Peyer's patch (tissue), 4 donors: Measurements from ENCODE around the gene FOXK1. TPM values are rescaled to one million over a fixed set of nuclear protein-coding genes. Genes with fewer than 3 reads are reported as not detected.
A peak's percentile ranks its signal among the peaks of the same experiment; 100 is the strongest.

Experiments
- DNase-seq, 3 donors: peaks; one replicate each; pipeline ENCODE4 v3.0.0-alpha.2; 2017 to 2019
- H3K27ac ChIP-seq, 4 donors: fragments of 200-600 bp; sonication (generic); one replicate each; pipeline ENCODE4 v1.5.1; 2016 to 2019
- H3K27me3 ChIP-seq, 2 donors: fragments of 200-600 bp; sonication (generic); one replicate each; pipeline ENCODE4 v1.5.1; 2019
- H3K36me3 ChIP-seq, 3 donors: fragments of 200-600 bp; sonication (generic); one replicate each; pipeline ENCODE4 v1.5.1; 2016 to 2019
- H3K4me1 ChIP-seq, 4 donors: fragments of 200-600 bp; sonication (generic); one replicate each; pipeline ENCODE4 v1.5.1; 2016 to 2019
- H3K4me3 ChIP-seq, 4 donors: fragments of 200-600 bp; sonication (generic); 1 replicate in 3 of 4; 2 replicates in 1 of 4; pipeline ENCODE4 v1.5.1; 2016 to 2019; ENCODE audit warnings: mild to moderate bottlenecking in 1 of 4
- H3K9me3 ChIP-seq, 4 donors: fragments of 200-600 bp; sonication (generic); one replicate each; pipeline ENCODE4 v1.5.1; 2016 to 2019; ENCODE audit warnings: mild to moderate bottlenecking in 1 of 4
- CTCF ChIP-seq, 6 experiments: fragments of 450-650 bp in 4 of 6; fragments of 200-600 bp in 2 of 6; sonication (generic) in 1 of 6; IDR thresholded peaks; one replicate each; pipeline ENCODE4 v1.5.1; 2017 to 2019; ENCODE audit warnings: antibody characterized with exemption in 6 of 6, mild to moderate bottlenecking in 3 of 6, moderate library complexity in 1 of 6
- POLR2A ChIP-seq, 2 donors: fragments of 450-650 bp; IDR thresholded peaks; one replicate each; pipeline ENCODE4 v1.5.1; 2017; ENCODE audit warnings: antibody characterized with exemption in 2 of 2, mild to moderate bottlenecking in 2 of 2, moderate library complexity in 2 of 2
- total RNA-seq, 4 donors: library from RNA; depleted of rRNA; stranded (reverse); fragments of >200 nt; gene quantifications; one replicate each; pipeline ENCODE4 v1.1.0, GENCODE V29; 2016

Gene FOXK1
- total RNA-seq, 4 donors from 2014 or later, result 14.9 to 47.0 (median 36.1) TPM

- TF ChIP-seq POLR2A (IDR thresholded peaks at IDR 0.05) (no peak), CTCF (IDR thresholded peaks at IDR 0.05) (no peak)
- peaks cover 0 to 14% (median 0%) of the 10 kb centered on the region in 3 donors for H3K36me3 ChIP-seq
- H3K4me3 ChIP-seq, result no peak overlapping the region
- H3K27ac ChIP-seq, result no peak overlapping the region
- H3K4me1 ChIP-seq, result peaks cover 0 to 12% (median 3%) of the 10 kb centered on the region in 4 donors
- no peak for DNase-seq
- no peaks in the 10 kb centered on the region for H3K27me3 ChIP-seq
- no peaks in the 10 kb centered on the region for H3K9me3 ChIP-seq
These were observed 40.2 kb downstream of the FOXK1 start for GRCh38 chr7:4722308-4722707.

DNA sequence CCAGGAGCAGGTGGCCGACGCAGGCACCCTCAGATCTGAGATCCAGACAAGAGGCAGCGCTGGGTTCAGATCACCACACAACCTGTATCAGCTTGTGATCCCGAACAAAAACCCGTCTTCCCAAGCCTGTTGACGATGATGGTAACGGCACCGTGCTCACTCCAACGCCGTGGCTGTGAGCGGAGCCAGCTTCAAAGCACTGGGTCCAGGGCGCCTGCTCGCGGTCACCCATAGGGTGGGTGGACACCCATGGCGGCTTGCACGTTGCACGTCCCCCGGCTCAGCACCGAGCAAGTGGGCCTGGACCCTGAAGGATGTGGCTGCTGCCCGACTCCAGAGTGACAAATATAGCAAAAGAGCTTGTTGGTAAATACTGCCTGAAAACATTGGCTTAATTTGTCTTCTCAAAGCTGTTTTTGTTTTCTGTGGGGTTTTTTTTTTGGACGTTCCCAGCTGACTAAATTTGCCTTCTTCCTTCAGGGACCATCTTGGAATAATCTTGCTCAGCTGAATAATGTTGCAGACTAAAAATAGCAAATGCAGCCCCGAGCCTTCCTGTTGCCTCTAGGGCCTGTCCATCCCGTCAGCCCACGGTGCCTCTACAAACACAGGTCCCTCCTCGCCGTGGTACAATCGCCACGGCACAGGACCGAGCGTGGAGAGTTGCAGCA lies 41.0 kb downstream of the FOXK1 start:
- H3K27me3 ChIP-seq, result no peaks in the 10 kb centered on the region
- H3K36me3 ChIP-seq, result peaks cover 0 to 14% (median 0%) of the 10 kb centered on the region in 3 donors
- no peak overlapping the region for H3K4me3 ChIP-seq
- DNase-seq, result no peak
- no peak overlapping the region for H3K27ac ChIP-seq
- H3K4me1 ChIP-seq, result peaks cover 0 to 12% (median 3%) of the 10 kb centered on the region in 4 donors
- TF ChIP-seq POLR2A (IDR thresholded peaks at IDR 0.05) (no peak), CTCF (IDR thresholded peaks at IDR 0.05) (no peak)
- no peaks in the 10 kb centered on the region for H3K9me3 ChIP-seq

DNA sequence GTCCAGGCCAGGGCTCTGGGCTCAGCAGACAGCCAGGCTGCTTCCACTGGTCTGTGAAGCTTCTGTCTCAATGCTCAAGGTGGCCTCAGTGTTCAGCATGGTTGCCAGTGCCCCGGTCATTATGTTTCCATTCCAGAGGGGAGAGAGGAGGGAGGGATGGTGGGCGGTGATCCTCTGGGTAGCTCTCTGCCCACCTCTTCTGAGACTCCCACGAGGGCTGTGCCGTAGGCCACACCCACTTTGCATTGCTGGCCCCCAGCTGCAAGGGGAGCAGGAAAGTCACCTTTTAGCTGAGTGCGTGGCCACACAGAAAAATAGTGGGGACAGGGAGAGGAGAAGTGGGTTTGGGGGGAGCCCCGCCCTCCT lies 42.5 kb downstream of the FOXK1 start:
- Histone ChIP-seq H3K4me3 (peak overlapping the region; percentile 34 to 56 (median 51)), H3K27me3 (no peaks in the 10 kb centered on the region), H3K4me1 (peaks cover 0 to 12% (median 3%) of the 10 kb centered on the region in 4 donors), H3K36me3 (peaks cover 0 to 14% (median 0%) of the 10 kb centered on the region in 3 donors), H3K9me3 (no peaks in the 10 kb centered on the region), H3K27ac (peak overlapping the region; percentile 75 to 88 (median 77))
- no peak for DNase-seq
- TF ChIP-seq CTCF (IDR thresholded peaks at IDR 0.05) (no peak), POLR2A (IDR thresholded peaks at IDR 0.05) (no peak)

GRCh38 chr7:4725014-4725849 lies 43.1 kb downstream of the FOXK1 start:
- H3K9me3 ChIP-seq, result no peaks in the 10 kb centered on the region
- no peak for TF ChIP-seq POLR2A (IDR thresholded peaks at IDR 0.05)
- no peak for TF ChIP-seq CTCF (IDR thresholded peaks at IDR 0.05)
- peaks cover 0 to 14% (median 0%) of the 10 kb centered on the region in 3 donors for H3K36me3 ChIP-seq
- H3K27me3 ChIP-seq, result no peaks in the 10 kb centered on the region
- peak overlapping the region; percentile 34 to 56 (median 51) for H3K4me3 ChIP-seq
- H3K27ac ChIP-seq, result peak overlapping the region; percentile 75 to 88 (median 77)
- peaks cover 0 to 12% (median 3%) of the 10 kb centered on the region in 4 donors for H3K4me1 ChIP-seq
- peak; percentile 64 to 83 (median 75) for DNase-seq

DNA sequence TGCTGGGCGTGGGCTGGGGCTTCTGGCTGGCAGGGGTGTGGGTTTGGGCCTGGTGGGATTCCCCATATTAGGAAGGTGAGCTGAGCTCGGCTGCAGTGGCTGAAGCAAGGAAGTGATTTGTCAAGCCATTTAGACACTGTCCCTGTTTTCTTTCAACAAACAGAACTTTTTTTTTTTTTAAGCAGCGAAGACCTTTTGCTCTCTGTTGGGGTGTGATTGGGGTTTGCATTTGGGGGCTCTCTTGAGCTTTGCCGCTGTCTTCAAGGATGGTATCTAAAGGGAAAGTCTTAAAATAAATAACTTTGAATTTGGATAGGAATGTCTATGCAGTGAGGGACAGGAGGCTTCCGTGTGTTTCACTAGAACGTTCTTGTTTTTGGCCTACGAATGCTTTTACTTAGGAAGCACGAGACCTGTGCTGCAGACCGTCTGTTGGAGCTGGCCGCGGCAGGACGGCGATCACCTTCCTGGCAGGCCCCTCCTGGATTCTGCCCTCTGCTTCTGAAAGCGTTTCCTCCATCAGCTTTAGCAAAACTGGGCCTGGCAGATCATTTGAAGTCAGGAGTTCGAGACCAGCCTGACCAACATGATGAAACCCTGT lies 43.9 kb downstream of the FOXK1 start:
- peak overlapping the region; percentile 34 to 56 (median 51) for H3K4me3 ChIP-seq
- no peak for DNase-seq
- no peaks in the 10 kb centered on the region for H3K9me3 ChIP-seq
- TF ChIP-seq POLR2A (IDR thresholded peaks at IDR 0.05), result no peak
- no peak for TF ChIP-seq CTCF (IDR thresholded peaks at IDR 0.05)
- H3K4me1 ChIP-seq, result peaks cover 0 to 12% (median 3%) of the 10 kb centered on the region in 4 donors
- H3K36me3 ChIP-seq, result peaks cover 0 to 14% (median 0%) of the 10 kb centered on the region in 3 donors
- H3K27me3 ChIP-seq, result no peaks in the 10 kb centered on the region
- H3K27ac ChIP-seq, result peak overlapping the region; percentile 75 to 88 (median 77)
